GM19023 (cell line): ENCODE results near the gene CORO2A.
A peak's percentile ranks its signal among the peaks of the same experiment; 100 is the strongest.

ENCODE experiments used
- ATAC-seq: cut with Tn5 transposase; IDR thresholded peaks from one replicate; pipeline ENCODE4 v1.9.1; 2021; ENCODE audit warnings: mild to moderate bottlenecking, moderate library complexity; ENCODE audit not compliant: unreplicated experiment

CORO2A gene

GRCh38 chr9:98193336-98193944 lies 1.0 kb upstream of the CORO2A start:
- no peak for ATAC-seq

- peak; percentile 26 for ATAC-seq
These were observed 550 bp downstream of the CORO2A start for GRCh38 chr9:98191671-98192502.

- no peak for ATAC-seq
These were observed 1.2 kb downstream of the CORO2A start for GRCh38 chr9:98191181-98191608.

- ATAC-seq: no peak
These were observed 1.7 kb downstream of the CORO2A start for GRCh38 chr9:98190757-98191105.

GRCh38 chr9:98189412-98189811 lies 3.0 kb downstream of the CORO2A start:
- ATAC-seq: no peak

- no peak for ATAC-seq
These were observed 4.5 kb downstream of the CORO2A start for GRCh38 chr9:98187926-98188325.

GRCh38 chr9:98186236-98186635 lies 6.2 kb downstream of the CORO2A start:
- ATAC-seq: no peak

- no peak for ATAC-seq
These were observed 6.7 kb downstream of the CORO2A start for GRCh38 chr9:98185611-98186171.

GRCh38 chr9:98185021-98185567 lies 7.3 kb downstream of the CORO2A start:
- ATAC-seq: no peak

- ATAC-seq: no peak
These were observed 8.1 kb downstream of the CORO2A start for GRCh38 chr9:98184326-98184725.

- ATAC-seq: no peak
These were observed 9.4 kb downstream of the CORO2A start for GRCh38 chr9:98182889-98183599.

- no peak for ATAC-seq
These were observed 10.2 kb downstream of the CORO2A start for GRCh38 chr9:98182069-98182820.

GRCh38 chr9:98181746-98182068 lies 10.7 kb downstream of the CORO2A start:
- no peak for ATAC-seq

- ATAC-seq: no peak
These were observed 11.4 kb downstream of the CORO2A start for GRCh38 chr9:98180996-98181395.

- ATAC-seq: no peak
These were observed 13.3 kb downstream of the CORO2A start for GRCh38 chr9:98178874-98179850.

- ATAC-seq: no peak
These were observed 15.8 kb downstream of the CORO2A start for GRCh38 chr9:98176391-98177259.

- no peak for ATAC-seq
These were observed 16.7 kb downstream of the CORO2A start for GRCh38 chr9:98175762-98176161.

GRCh38 chr9:98175028-98175569 lies 17.3 kb downstream of the CORO2A start:
- ATAC-seq: no peak
